Smooth muscle cell (in vitro differentiated cells): ENCODE measurements around the gene MRM1. TPM values are rescaled to one million over a fixed set of nuclear protein-coding genes. Genes with fewer than 3 reads are reported as not detected.

ENCODE experiments used
- DNase-seq: peaks from one replicate; lab custom pipeline; 2025; ENCODE audit not compliant: unreplicated experiment; lab: John Stamatoyannopoulos, UW
- H2AFZ ChIP-seq: fragments of 200-600 bp; sonication (generic); 2 replicates; pipeline ENCODE4 v1.6.0; 2016; ENCODE audit warnings: antibody characterized with exemption, low read depth, mild to moderate bottlenecking
- H3F3A ChIP-seq: fragments of 200-600 bp; sonication (generic); 2 replicates; pipeline ENCODE4 v1.6.0; 2017; ENCODE audit warnings: antibody characterized with exemption, low read depth
- H3K27ac ChIP-seq: fragments of 200-600 bp; sonication (generic); 2 replicates; pipeline ENCODE4 v1.5.1; 2016; ENCODE audit warnings: low read depth, mild to moderate bottlenecking
- H3K27me3 ChIP-seq: fragments of 200-600 bp; sonication (generic); 2 replicates; pipeline ENCODE4 v1.6.1; 2016; ENCODE audit warnings: low read depth, mild to moderate bottlenecking
- H3K36me3 ChIP-seq: fragments of 200-600 bp; sonication (generic); 2 replicates; pipeline ENCODE4 v1.5.1; 2016; ENCODE audit warnings: low read depth
- H3K4me1 ChIP-seq: fragments of 200-600 bp; sonication (generic); 2 replicates; pipeline ENCODE4 v1.5.1; 2016; ENCODE audit warnings: low read depth
- H3K4me2 ChIP-seq: fragments of 200-600 bp; sonication (generic); 2 replicates; pipeline ENCODE4 v1.6.0; 2016; ENCODE audit warnings: mild to moderate bottlenecking
- H3K4me3 ChIP-seq: fragments of 200-600 bp; sonication (generic); 2 replicates; pipeline ENCODE4 v1.5.1; 2016; ENCODE audit warnings: mild to moderate bottlenecking
- H3K79me2 ChIP-seq: fragments of 200-600 bp; sonication (generic); 2 replicates; pipeline ENCODE4 v1.6.0; 2016; ENCODE audit warnings: low read depth, mild to moderate bottlenecking
- H3K9ac ChIP-seq: fragments of 200-600 bp; sonication (generic); 2 replicates; pipeline ENCODE4 v1.6.0; 2016; ENCODE audit warnings: low read depth
- H3K9me3 ChIP-seq: fragments of 200-600 bp; sonication (generic); replicated peaks from 2 replicates; pipeline ENCODE4 v1.5.1; 2016; ENCODE audit warnings: low read depth
- H4K20me1 ChIP-seq: fragments of 200-600 bp; sonication (generic); 2 replicates; pipeline ENCODE4 v1.6.0; 2016; ENCODE audit warnings: low read depth
- WGBS: methylation state at CpG from one replicate; pipeline ENCODE4 v1.1.7; 2016; ENCODE audit warnings: low lambda C conversion rate; 5-methylcytosine and 5-hydroxymethylcytosine counted together
- polyA plus RNA-seq: library from polyadenylated mRNA; unstranded; fragments of >200 nt; fragmentation: Nextera tagmentation; extraction: Ambion mirVana; gene quantifications from 2 replicates; pipeline ENCODE4 v1.2.1, GENCODE V29; 2016
- total RNA-seq: library from RNA; depleted of rRNA; stranded (reverse); fragments of >200 nt; gene quantifications from 2 replicates; pipeline ENCODE4 v1.2.3, GENCODE V29; 2014
- TF ChIP-seq, protein P1 (sequence below): fragments of 200-600 bp; sonication (generic); IDR thresholded peaks from 2 replicates; pipeline ENCODE4 v1.5.1; 2017; ENCODE audit warnings: borderline replicate concordance, mild to moderate bottlenecking, antibody characterized with exemption; ENCODE audit not compliant: insufficient read depth, poor library complexity, severe bottlenecking

The MRM1 gene
- total and polyA plus RNA-seq, 2 experiments from 2014 or later: 1.7 to 2.2 TPM

DNA sequence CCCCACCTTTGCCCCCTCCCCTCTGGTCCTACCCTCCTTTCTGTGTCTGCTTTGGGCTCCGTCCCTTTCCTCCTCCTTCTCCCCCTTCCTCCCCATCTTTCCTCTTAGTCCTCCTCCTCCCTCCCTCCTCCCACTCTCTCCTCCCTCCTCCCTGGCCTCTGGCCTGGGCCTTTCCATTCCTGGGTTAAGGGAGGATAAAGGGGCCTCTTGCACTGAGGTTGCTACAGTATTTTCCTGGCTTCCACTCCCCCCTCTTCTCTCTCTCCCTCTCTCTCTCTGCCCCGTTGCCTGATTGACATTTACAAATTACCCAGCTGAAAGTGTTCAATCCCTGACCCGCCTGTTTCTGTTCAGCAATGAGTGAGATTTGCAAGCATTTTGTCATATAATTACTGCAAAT, 44.0 kb downstream of the MRM1 start:
- Histone ChIP-seq H2AFZ (no peak overlapping the region), H3K27me3 (peaks cover 58% of the 10 kb centered on the region), H3K4me1 (peaks cover 16% of the 10 kb centered on the region), H3K36me3 (no peaks in the 10 kb centered on the region), H3K4me3 (no peak overlapping the region), H4K20me1 (no peaks in the 10 kb centered on the region), H3K27ac (no peak overlapping the region), H3K9me3 (no peaks in the 10 kb centered on the region), H3K9ac (no peak overlapping the region), H3K79me2 (no peaks in the 10 kb centered on the region), H3K4me2 (no peak overlapping the region), H3F3A (no peaks in the 10 kb centered on the region)
- DNase-seq: no peak
- WGBS: 59% methylated on average over 2 of the region's 3 CpGs
- TF ChIP-seq, protein P1, sequence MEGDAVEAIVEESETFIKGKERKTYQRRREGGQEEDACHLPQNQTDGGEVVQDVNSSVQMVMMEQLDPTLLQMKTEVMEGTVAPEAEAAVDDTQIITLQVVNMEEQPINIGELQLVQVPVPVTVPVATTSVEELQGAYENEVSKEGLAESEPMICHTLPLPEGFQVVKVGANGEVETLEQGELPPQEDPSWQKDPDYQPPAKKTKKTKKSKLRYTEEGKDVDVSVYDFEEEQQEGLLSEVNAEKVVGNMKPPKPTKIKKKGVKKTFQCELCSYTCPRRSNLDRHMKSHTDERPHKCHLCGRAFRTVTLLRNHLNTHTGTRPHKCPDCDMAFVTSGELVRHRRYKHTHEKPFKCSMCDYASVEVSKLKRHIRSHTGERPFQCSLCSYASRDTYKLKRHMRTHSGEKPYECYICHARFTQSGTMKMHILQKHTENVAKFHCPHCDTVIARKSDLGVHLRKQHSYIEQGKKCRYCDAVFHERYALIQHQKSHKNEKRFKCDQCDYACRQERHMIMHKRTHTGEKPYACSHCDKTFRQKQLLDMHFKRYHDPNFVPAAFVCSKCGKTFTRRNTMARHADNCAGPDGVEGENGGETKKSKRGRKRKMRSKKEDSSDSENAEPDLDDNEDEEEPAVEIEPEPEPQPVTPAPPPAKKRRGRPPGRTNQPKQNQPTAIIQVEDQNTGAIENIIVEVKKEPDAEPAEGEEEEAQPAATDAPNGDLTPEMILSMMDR: no peak

DNA sequence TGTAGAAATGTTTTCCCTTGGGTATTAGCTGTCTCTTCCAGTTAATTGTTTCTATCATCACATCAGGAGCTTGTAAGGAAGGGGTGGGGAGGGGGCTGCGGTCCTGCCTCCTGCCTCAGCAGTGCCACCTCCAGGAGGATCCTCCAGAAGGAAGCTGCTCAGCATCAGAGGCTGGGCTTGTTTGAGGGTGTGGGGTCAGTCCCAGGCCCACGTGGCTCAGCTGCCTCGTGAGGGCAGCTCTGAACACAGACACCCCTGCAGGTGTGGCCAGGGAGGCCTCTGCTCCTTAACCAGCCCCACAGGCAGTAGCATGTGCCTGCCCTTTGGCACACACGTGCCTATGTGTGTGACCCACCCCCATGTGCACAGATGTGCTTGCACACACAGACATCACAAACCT, 46.3 kb downstream of the MRM1 start:
- 33% methylated on average over 4 of the region's 4 CpGs for WGBS
- H3K27me3 ChIP-seq: peaks cover 36% of the 10 kb centered on the region
- no peak overlapping the region for H2AFZ ChIP-seq
- H3K9ac ChIP-seq: no peak overlapping the region
- H3K4me2 ChIP-seq: no peak overlapping the region
- no peaks in the 10 kb centered on the region for H4K20me1 ChIP-seq
- no peaks in the 10 kb centered on the region for H3K79me2 ChIP-seq
- no peaks in the 10 kb centered on the region for H3K9me3 ChIP-seq
- no peak for DNase-seq
- TF ChIP-seq, protein P1: no peak
- H3K4me1 ChIP-seq: peaks cover 1% of the 10 kb centered on the region
- H3K36me3 ChIP-seq: no peaks in the 10 kb centered on the region
- no peak overlapping the region for H3K4me3 ChIP-seq
- no peaks in the 10 kb centered on the region for H3F3A ChIP-seq
- H3K27ac ChIP-seq: no peak overlapping the region

GRCh38 chr17:36650096-36650775, 48.9 kb downstream of the MRM1 start:
- Histone ChIP-seq H3F3A (no peaks in the 10 kb centered on the region), H3K4me2 (no peak overlapping the region), H3K27me3 (peaks cover 10% of the 10 kb centered on the region), H3K9me3 (no peaks in the 10 kb centered on the region), H3K27ac (no peak overlapping the region), H4K20me1 (no peaks in the 10 kb centered on the region), H3K9ac (no peak overlapping the region), H3K79me2 (no peaks in the 10 kb centered on the region), H2AFZ (no peak overlapping the region), H3K4me3 (no peak overlapping the region), H3K4me1 (no peaks in the 10 kb centered on the region), H3K36me3 (no peaks in the 10 kb centered on the region)
- WGBS: 69% methylated on average over 9 of the region's 9 CpGs
- TF ChIP-seq, protein P1: no peak
- DNase-seq: no peak

GRCh38 chr17:36653374-36653773, 52.0 kb downstream of the MRM1 start:
- no peak overlapping the region for H3K4me3 ChIP-seq
- H3K4me2 ChIP-seq: no peak overlapping the region
- H4K20me1 ChIP-seq: no peaks in the 10 kb centered on the region
- H3K79me2 ChIP-seq: no peaks in the 10 kb centered on the region
- peaks cover 8% of the 10 kb centered on the region for H3K27me3 ChIP-seq
- DNase-seq: no peak
- H3K36me3 ChIP-seq: no peaks in the 10 kb centered on the region
- no peak overlapping the region for H3K9ac ChIP-seq
- H3K9me3 ChIP-seq: no peaks in the 10 kb centered on the region
- no peaks in the 10 kb centered on the region for H3K4me1 ChIP-seq
- no peak overlapping the region for H2AFZ ChIP-seq
- TF ChIP-seq, protein P1: no peak
- H3K27ac ChIP-seq: no peak overlapping the region
- H3F3A ChIP-seq: no peaks in the 10 kb centered on the region
- WGBS: 93% methylated on average over 2 of the region's 3 CpGs
